Dedifferentiated amniotic fluid mesenchymal stem cell (primary cell): ENCODE results near the gene KREMEN2.

Source experiments
- DNase-seq: peaks from one replicate; pipeline ENCODE4 v3.0.0-alpha.2; 2016; ENCODE audit errors: extremely low spot score

The KREMEN2 gene

DNA sequence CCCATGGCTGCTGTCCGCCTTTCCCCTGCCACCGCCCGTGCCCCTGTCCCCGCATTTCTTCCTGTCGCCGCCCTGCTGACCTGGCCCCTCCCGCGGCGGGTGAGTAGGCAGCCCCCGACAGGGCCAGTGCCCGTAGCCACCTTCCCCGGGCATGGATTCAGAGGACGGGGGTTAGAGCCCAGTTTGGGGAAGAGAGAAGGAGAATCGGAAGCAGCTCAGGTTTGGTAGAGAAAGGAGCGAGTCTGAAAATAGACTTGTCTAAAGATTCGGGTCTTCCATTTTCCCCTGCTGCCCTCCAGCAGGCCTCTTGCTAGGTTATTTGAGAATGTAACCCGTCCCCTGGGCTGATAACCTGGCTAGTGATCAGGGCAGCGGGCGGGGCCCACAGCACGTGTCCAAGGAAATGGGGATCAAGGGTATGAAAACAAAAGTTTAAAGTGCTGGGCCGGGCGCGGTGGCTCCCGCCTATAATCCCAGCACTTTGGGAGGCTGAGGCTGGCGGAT lies 40.8 kb downstream of the KREMEN2 start:
- DNase-seq, result no peak

DNA sequence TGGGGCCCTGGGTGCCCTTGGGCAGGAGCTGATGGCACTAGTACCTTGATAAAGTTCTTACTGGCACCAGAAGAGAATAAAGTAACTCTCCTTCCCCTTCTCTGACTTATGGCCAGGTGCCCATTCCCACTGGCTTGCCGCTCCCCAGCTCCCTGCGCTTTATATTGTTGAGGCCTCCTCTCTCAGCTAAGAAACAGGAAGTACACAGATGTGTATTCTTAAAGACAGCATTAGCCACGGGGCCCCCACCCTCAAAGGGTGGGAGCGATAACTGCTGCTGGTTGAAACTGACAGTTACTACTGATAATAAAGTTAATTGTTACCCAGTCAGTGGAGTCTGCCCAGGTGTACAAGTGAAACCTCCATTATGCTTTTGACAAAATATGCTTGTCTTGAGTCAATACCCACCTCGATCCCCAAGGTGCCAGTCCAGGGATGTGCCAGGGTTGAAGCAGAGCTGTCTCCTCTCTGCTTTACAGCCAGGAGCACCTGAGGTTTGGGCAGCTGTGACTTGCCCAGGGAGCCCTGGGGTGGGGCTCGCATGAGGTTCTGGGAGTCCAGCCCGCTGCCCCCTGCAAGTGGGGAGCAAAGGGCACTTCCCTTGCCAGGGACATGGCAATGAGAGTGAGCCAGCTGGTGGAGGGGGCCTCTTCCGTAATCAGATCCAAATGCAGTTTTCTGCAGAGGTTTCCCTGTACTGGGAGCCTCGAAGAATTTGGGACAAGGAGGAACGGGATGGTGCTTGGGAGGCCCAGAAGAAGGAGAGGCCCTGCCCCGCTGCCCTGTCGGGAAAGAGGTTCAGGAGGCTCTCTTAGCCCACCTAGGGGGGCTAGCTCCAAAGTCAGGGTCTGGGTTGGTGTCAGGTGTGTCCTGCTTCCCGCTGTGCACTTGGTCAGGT lies 43.2 kb downstream of the KREMEN2 start:
- no peak for DNase-seq

GRCh38 chr16:3007957-3008689 lies 44.0 kb downstream of the KREMEN2 start:
- DNase-seq, result no peak

DNA sequence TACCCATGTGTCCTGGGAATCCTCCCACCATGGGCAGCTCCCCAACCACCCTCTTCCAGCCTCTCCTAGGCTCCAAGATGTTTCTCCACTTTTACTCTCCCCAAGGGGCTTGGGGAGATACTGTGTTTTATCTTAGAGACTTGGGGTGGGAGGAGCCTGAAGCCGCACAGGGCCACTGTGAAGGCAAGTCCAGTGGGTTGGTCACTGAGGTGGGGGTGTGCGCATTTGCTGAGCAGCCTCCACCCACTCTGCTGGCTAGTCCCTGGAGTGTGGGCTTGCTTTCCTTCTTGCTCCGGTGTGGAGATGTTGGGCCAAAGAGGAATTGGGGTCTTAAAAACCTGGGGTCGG lies 44.6 kb downstream of the KREMEN2 start:
- no peak for DNase-seq

DNA sequence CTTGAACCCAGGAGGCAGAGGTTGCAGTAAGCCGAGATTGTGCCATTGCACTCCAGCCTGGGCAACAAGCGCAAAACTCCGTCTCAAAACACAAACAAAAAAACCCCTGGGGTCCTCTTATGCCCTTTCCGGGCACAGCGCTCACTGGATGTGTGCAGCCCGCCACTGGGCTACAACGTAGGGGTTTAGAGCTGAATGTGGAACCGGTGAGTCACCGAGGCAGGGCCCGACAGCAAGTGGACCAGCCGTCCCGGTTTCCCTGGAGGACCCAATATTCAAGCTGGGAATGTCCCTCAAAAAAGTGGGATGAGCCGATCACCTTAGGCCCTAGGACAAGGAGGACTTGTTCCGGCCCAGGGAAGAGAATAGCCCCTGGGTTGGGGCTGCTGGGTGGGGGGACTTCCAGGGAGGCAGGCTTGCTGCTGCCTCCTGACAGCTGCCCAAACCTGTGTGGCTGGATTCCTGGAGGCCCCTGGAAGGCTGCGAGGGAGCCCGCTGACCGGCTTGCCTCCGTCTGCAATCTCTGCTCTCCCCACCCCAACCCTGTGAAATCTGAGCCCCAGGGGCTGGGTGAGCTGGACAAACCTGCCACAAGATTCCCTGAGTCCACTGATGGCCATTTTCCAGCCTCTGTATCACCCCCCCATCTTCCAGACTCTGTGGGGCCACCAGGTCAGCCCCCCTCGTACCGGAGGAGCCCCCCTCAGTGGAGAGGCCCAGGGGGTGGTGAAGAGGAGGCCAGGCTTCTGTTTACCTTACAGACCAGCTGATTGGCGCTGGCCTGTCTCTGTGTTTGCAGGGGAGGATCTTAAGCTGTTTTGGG lies 45.7 kb downstream of the KREMEN2 start:
- DNase-seq, result no peak

- no peak for DNase-seq
Observed at GRCh38 chr16:3010510-3010909, 46.4 kb downstream of the KREMEN2 start.

GRCh38 chr16:3012246-3012645 lies 48.2 kb downstream of the KREMEN2 start:
- no peak for DNase-seq

DNA sequence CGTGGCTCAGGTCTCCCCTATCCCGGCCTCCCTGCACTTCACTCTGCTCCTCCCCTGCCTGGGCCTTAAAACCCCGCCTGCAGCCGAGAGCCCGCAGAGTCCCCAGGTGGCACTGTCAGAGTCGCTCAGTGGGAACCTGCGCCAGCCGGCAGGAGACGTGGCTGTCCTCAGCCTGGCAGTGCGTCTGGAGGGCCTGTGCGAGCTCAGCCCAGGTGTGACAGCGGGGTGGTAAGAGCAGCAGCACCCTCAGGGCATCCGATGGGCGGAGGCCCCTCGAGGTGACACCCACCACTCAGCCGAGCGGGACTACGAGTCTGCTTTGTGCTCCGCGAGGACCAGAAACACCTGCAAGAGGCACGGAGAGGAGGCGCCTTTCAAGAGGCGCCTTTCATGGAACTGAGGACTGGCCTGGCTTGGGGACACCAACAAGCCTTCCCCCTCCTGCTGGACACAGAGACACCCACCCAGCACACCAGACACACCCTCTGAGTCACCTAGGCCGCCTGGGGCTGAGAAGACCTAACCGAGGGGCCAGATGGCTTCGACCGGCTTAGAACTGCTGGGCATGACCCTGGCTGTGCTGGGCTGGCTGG lies 48.8 kb downstream of the KREMEN2 start, which contains the start of gene CLDN9:
TSS of gene CLDN9 (plus strand) at position 96 of the 593 bp plus-strand sequence. CDS start at position 536, 440 bp downstream.
- no peak for DNase-seq

GRCh38 chr16:3013491-3013951 lies 49.4 kb downstream of the KREMEN2 start:
- no peak for DNase-seq

GRCh38 chr16:3013998-3014690 lies 50.1 kb downstream of the KREMEN2 start:
- no peak for DNase-seq

GRCh38 chr16:3014971-3015370 lies 50.9 kb downstream of the KREMEN2 start:
- DNase-seq, result no peak

DNA sequence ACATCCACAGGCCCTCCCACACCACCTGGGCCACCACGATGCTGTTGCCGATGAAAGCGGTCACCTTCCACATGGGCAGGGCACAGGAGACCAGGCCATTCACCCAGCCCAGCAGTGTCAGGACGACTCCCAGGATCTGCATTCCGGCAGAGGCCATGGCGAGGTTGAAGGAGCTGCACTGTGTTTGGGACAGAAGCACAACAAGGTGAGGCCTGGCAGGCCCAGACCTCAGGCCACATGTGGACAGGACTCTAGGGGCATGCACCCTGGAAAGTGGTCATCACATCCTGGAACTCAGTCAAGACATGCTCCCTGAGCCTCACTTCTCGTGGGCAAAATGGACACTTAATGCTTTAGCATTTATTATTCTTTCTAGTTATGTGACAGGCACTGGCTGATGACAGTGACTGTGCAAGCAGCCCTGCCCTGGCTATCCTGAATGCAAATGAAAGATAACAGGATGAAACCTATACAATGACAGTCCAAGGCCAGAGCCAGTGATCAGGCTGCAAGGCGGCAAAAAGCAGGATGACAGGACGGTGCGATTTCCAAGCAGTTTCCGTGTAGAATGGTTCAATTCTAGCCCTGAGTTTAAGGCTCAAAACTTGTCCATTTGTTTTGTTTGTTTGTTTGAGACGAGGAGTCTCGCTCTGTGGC lies 51.9 kb downstream of the KREMEN2 start:
- no peak for DNase-seq

DNA sequence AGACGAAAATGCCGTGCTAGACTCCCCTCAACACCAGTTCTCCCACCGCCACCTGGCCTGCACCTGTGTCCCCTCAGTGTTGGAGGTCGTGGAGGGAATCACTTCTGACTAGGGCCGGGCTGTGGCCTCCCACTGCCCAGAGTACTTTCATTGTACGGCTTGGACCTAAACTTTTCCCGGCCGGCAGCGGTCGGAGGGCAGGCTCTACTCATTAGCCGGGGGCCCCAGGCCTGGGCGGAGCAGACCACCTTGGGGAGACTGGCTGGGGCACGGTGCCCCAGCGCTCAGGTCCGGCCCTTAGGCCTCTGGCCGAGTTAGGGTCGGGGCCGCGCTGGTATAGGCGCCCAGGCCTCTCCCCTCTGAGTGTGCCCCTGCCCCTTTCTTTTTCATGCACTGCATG lies 53.3 kb downstream of the KREMEN2 start:
- no peak for DNase-seq
